HG03558 (cell line): Measurements from ENCODE around the gene BTBD9.

Source experiments
- ATAC-seq: cut with Tn5 transposase; IDR thresholded peaks from one replicate; pipeline ENCODE4 v1.9.1; 2021; ENCODE audit warnings: moderate number of reproducible peaks; ENCODE audit not compliant: unreplicated experiment; ENCODE audit errors: extremely low read depth

Gene BTBD9

DNA sequence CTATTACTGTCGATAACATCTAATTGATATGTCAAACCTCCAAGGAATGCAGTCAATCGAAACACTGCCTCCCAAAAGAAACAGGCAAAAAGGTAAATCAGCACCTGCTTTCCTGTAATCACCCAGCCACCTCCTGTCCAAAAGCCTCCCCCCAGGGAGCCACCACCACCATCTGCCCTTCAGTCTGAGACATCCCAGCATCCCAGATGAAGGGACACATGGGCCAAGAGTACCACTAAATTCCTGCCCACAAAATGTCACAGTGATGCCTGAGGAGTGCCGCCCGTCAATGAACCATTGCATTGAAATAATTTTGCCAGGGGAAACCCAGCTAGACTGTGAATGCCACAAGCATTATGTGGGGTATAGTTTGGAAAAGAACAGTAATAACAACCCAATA lies 418.5 kb downstream of the BTBD9 start:
- no peak for ATAC-seq

DNA sequence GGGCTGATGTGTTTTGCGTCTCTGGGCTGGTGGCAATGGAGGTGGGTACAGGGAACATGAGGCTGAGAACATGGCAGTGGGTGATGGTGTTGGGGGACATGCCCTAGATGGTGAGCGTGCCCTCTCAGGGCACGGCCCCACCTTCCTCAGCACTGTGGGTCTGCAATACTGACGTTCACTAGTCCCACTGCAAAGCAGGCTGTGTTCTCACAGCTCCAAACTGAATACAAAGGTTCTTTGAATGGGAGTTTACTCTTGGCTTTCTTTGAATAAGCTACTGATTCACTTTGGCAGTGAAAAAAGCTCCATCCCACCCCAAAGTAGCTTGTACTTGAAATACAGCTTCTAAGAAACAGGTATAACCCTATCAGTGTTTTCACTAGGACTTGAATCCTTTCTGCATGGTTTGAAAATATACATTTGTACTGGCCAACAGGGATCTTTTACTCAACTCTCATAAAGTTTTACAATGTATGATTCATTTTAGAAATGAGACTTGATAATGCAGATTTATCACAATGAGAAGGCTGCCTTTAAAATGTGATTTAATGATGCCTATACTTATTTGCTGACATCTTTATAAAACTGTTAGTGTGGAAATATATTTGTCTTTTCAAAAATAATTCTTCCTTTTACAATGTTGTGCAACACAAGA lies 419.5 kb downstream of the BTBD9 start:
- ATAC-seq = no peak

DNA sequence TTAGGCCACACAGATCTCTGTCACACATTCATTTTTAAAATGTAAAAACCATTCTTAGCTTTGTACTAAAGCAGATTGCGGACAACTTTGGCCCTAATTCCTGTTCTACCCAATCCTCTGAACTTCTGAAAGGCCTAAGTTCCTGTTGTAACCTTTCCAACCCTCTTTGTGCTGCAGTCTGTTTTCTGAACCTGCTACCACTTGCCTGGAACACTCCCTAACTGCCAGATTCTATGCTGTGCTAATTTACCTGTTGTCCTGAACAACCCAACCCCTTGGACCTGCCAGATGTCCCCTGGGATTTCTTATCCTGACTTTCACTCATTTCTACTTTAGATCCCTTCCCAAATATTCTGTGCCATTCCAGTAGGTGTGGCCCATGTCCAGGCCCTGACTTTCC lies 421.5 kb downstream of the BTBD9 start:
- ATAC-seq = no peak

DNA sequence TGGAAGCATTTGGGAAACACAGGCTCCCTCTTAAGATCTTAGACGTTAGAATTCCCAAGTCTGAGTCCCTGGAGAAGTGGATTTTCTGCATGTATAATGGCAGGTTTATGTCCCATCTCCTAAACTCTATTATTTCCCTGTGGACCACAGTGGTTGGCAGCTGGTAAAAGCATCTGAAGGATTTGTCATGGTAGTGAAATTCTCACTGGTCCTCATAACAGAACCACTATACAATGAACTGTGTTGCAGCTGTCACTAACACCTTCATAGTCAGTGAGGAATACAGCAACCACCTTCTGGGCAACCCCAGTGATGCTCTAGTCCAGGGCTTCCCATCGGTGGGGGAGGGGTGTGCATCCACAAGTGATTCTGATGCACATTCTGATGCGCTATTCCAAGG lies 423.3 kb downstream of the BTBD9 start:
- no peak for ATAC-seq

DNA sequence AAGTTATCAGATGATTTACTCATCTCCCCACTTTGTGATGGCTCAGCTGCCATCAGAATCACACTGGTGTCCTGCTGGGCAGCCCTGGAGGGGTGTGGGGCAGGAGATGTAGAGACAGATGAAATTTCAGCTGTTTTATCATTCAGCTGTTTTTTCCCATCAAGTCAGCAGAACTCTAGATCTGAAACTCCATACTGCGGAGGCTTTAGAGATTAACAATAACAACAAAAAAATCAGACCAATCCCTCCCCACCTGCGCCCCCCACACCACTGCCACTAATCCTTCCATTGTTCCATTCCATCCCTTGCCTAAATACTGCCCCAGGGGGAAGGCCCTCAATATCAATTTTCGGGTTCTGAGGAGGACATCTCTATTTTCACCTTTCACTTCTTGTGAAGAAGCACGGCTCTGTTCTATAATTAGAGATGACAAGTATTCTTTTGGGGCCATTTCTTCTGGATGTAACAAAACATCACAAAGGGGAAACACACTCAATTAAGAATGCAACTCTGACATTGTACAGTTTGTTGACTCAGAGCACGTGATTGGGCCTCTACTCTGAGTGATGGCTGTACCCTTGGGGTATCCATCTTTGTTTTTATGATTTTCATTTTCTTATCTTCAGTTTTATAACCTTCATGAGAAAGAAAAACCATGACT lies 423.9 kb downstream of the BTBD9 start:
- no peak for ATAC-seq

DNA sequence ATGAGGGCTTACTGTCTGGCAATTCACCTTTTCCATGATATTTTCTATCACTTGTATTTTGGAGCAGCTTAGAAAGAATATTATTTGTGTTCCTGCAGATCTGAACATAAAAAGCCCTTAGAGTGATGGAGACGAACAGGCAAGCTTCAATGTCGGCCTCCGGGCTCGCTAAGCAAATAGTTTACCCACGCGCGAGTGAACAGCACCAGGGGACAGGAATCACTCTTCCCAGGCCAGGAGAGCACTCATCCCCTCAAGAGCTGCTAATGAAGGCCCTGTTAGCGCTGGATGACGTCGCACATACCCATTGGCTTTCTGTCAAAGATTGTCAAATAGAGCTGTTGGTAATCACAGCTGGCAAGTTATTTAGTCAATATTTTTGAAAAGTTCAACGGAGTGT lies 424.5 kb downstream of the BTBD9 start:
- ATAC-seq = no peak

DNA sequence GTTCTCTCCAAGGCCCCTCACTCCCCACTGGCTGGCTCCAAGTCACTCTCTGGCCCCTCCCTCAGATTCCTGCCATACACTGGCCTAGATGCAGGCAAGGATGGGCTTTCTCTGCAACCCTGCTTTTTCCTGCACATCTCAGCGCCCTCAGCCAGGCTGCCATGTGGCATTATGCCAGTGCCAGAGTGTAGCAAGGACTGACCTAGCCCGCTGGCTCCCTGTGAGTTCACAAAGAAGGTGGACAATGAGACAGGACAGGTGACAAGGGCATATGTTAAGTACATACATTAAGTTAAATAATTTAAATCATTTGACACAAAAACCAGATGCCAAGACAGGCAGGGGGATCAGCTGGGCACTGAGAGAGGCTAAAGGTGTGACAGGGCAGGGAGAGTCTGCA lies 425.6 kb downstream of the BTBD9 start:
- no peak for ATAC-seq

DNA sequence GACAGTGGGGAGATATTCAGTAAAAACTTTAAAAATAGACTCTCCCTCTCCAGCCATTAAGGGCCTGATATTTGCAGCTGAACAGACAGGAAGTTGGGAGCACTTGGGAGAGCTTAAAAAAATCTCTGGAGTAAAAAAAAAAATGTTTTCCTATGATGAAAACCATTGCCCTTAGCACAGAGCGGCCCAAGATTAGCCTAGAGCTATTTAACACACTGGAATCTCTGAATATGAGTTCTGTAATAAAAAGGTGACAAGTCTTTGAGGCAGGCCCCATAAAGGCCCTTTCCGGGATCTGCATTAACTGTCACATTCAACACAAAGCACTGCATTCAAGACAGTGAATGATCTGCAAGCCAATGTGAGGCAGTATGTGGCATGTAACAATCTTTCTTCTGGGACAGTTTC lies 426.5 kb downstream of the BTBD9 start:
- no peak for ATAC-seq

DNA sequence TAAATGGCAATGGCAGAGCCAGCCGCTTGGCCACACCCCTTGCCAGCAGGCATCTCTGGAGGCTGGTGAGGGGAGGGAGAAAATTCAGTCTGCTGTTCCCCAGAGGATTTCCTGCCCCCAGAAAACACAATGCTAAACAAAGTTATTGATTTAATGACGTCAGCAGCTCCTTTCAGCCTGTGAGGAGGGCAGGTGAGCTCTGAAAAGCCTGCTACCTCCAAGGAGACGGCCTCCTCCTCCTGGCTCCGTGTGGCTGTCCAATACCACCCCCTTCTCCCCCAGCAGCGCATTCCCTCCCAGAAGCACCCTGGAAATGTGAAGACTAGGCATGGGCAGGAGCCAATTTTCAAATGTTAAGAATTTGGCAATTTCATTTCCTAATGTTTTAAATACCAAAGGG lies 427.1 kb downstream of the BTBD9 start:
- no peak for ATAC-seq

DNA sequence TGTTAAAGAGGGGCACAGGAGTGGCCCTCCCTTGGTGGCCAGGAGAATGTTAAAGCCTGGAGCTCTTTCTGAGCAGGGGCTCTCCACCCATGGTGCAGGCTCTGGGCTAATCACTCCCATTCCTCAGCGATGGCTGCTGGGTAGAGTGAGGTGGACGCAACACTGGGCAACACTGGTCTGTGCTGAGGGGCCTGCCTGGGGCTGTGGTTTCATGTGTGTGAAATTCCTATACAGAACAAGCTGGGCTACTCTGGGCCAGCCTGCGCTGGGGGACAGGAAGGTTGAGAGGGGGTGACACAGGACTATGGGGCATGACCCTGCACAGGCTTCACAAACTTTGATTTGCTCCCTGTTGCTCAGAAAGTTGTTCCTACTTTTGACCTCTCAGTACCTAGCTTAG lies 427.6 kb downstream of the BTBD9 start:
- ATAC-seq = no peak

DNA sequence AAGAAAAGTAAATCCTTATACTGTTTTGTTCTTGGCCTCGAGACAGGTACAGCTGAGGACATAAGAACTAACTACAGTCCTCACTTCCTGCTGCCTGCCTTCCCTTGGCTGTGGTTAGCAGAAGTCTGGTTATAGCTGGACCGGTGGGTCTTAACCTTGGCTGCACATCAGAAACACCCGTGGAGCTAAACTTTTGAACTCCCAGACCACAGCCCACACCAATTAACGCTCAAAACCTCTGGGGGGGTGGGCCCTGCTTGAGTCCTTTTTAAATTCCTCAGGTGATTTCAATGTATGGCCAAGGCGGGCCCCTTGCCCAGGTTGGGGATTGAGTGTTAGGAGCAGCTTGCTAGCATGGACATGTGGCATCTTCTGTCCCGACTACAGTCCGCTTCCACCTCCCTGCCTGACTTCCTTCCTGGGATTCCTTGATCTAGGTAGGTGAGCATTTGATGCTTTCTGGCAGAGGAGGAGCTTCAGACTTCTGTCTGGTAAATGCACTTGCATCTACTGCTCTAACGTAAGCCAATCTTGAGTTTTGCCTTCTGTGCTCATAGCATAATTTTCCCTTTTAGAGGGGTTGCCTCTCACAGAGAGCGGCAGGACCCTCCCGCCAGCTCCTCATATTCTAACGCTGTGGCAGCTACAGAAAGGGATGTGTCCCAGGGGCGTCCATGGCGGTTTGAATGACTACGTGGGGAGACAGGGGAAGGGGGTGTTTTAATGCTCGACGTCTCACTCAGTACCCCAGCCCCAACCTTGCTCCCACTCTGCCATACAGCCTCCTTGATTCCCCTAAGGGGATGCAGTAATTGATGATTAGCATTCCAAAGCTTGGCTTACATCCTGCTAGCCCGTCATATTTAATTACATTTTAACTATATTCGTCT lies 430.1 kb downstream of the BTBD9 start:
- ATAC-seq = no peak

DNA sequence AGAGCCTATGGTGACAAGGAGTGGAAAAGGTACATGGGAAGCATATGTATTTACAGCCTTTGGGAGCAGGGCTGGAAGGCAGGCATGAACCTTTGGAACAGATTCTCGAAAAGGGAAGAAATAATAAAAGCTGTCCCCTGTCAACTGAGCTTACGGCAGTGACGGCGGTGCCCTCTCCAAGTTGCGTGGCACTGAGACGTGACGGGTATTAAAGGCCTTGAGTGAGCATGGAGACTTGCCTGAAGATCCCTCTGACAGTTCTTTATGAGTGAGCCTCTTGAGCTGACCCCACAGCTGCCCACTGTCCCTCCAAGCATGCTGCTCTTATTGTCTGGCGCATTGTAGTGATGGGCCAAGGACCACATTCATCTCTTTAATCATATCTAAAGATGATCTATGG lies 431.7 kb downstream of the BTBD9 start:
- no peak for ATAC-seq

DNA sequence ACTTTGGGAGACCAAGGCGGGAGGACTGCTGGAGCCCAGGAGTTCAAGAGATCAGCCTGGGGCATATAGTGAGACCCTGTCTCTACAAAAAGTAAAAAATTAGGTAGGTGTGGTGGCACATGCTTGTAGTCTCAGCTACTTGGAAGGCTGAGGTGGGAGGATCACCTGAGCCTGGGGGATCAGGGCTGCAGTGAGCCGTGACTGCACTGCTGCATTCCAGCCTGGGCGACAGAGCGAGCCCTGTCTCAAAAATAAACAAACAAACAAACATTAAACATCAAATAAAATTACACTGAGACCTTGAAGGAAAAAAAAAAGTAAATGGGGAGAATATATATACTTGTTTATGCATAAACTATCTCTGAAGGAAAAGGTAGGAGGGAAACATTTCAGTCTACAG lies 432.4 kb downstream of the BTBD9 start:
- no peak for ATAC-seq

DNA sequence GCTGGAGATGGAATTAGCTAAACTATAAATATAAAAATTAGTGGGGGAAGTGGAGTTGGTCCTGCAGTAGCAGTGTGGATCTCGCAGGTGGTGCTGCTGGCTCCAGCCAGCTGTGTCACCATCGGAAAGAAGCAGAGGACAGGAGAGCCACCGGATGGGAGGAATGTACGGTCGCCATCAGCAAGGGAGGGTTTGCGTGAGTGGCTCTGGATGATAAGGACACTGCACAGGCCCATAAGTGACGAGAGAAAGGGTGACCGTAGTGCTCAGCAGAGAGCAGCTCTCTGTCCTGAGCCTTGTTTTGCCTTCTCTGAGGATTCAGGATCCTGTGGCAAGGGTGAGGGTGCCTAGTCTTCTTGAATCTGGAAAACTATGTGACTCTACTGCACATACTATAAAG lies 441.5 kb downstream of the BTBD9 start:
- ATAC-seq = no peak

DNA sequence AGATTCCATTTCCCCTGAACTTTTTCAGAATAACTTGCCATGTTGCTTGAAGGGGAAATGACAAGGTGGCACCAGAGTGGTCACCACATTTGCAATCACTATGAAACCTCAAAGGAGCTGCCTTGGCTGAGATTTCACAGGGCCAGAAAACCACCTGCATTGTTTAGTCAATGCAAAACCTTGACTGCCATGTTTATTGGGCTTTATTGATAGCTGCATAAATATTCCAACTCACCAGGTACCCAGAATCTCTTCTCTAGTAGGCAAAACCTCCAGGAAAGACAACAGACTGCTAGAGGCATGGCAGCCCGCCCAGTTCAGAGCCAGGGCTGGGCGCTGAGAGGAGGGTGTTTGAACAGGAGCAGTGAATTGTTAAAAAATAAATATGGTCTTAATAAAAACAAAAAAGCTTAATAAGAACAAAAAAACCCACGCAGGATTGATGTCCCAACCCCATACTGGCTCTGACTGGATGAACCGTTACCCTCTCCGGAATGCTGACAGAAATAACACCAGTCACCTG lies 444.6 kb downstream of the BTBD9 start:
- no peak for ATAC-seq

DNA sequence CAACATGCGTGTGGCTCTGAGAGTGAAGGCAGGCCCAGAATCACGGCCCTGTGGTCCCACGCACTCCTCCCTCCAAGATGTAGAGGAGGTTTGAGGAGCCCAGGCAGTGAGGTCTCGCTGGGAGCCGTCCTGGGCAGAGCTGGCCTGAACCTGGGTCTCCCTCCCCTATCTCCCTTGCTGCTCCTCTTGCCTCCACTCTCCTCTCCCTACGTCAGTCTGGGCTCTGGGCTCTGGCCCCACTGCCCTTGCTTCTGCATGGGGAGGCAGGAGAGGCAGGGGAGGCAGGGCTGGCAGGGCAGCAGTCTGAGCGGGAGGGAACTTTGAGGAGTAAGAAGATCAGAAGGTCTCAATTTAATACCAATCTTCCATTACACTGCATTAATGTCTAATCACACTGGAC lies 445.1 kb downstream of the BTBD9 start:
- ATAC-seq = no peak

DNA sequence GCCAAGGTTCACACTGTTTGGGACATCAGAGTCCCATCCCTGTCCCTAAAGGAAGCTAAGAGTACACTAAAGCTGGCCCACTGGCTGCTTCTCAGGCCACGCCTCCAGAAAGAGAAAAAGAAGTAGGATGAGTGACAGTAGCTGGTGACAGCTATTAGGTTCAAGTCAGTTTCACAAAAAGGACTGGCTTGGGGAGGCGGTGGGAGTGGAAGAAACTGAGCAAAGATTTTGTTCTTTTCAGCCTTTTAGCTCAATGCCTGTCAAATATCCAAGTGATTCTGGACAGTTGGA lies 445.5 kb downstream of the BTBD9 start:
- no peak for ATAC-seq

DNA sequence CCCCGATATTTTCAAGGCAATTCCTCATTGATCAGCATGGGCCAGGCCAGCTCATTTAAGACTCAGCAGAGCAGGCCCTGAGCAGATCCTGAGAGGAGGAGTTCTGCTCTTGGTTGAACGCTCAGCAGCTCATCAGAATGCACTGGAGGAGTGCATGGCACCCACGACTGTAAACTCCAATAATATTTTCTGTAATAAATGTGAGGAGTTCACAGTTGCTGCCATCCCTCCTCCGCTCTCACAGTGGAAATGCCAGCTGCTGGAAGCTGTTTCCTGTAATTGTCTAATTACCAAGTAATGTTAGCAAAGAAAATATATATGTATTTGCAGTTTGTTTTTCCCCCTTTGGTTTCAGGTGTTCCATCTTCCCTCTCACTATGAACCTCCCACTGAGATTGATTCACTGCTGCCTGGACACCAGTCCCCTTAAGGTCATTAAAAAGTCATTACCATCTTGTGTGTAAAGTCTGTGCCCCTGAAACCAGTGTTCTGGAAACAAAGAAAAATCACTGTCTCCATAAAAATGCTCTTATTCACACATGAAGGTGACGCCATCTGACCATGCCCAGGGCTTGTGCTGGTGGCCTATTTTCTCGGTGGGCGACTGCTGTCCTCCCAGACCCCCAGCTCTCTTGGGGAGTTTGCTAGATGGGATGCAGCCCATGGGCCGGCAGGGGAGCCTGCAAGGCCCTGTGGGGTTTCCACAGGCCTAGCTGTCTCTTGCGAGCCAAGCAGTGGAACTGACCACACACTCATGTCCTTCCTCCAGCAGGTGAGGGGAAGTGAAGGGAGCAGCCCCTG lies 446.0 kb downstream of the BTBD9 start:
- no peak for ATAC-seq

DNA sequence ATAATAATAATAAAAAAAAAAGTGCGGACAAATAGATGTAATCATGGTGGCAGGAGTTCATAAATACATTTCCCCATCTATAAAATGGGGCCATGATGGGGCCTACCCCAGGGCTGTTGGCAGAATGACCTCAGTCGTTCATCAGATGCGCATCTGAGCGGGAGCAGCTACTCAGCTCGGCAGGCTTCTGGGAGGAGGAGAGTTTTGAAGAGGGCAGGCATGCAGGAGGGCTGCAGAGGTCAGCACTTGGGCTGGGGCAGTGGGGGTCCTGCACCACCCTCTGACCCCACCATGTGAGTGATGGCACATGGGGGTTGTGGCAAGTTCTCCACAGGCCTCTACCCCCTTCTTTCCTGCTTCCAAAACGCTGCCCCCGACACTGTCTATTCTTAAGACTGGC lies 446.7 kb downstream of the BTBD9 start:
- no peak for ATAC-seq

DNA sequence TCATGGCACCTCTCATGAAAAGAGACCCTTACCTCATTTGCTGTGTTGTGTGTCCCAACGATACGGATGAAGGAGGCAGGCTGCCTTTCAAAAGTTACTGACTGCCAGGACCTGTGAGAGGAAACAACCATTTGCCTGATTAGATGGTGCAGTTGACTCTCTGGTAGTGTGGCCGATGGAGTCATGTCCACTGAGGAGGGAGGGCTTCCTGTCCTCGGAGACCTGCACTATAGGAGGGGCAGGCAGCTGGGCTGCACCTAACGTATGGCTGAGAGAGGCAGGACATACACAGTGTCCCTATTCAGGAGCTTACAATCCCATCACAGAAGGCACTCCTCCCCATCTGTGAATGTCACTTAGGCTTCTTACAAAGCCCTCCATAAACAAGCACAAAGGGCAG lies 447.2 kb downstream of the BTBD9 start:
- ATAC-seq = no peak

DNA sequence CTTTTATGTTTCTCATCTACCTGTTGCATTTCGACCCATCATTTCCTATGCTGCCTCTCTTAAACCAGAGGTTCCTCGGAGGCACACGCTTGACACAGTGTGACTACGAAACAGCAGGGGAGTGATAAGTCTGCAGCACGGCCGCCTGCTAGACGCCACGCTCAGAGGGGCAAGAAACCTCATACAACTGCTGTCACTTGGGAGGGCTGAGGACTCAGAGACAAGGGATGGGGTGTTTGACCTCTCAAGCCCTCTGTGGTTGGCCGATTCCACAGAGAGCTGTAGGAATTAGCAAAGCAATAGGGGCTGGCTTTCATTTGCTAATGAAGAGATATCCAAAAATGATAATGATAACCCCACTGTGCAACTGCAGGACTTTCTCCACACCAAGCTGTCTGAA lies 447.7 kb downstream of the BTBD9 start:
- ATAC-seq = no peak
